ENCODE measurements around the gene CASS4. TPM values are rescaled to one million over a fixed set of nuclear protein-coding genes. Genes with fewer than 3 reads are reported as not detected.
A peak's percentile ranks its signal among the peaks of the same experiment; 100 is the strongest.

CASS4 gene
- total RNA-seq (10 to 100 TPM in 1 of 2 donors, 1 to 10 TPM in 1; 7.1 to 18.6 TPM), total RNA-seq (14.0 to 35.4 reads per million in 2 donors)

- Mint-ChIP-seq H3K27me3 (no peaks in the 10 kb centered on the region), H3K36me3 (ENCODE audit: low read depth) (peaks cover 4% of the 10 kb centered on the region), H3K4me3 (peak within 1 kb of the TSS; percentile 92), H3K4me1 (peaks cover 27% of the 10 kb centered on the region), H3K27ac (peak within 1 kb of the TSS; percentile 92)
- DNase-seq (no peak), ATAC-seq (peak; percentile 86)
- no peaks in the 10 kb centered on the region for H3K9me3 ChIP-seq (ENCODE audit: control insufficient read depth, low read length, poor library complexity, severe bottlenecking)
Measured at GRCh38 chr20:56411759-56412472, at the start of gene CASS4. Gene CASS4 (plus strand): TSS chr20:56412260. CDS start chr20:56412459, 199 bp downstream.

GRCh38 chr20:56362833-56363413, 49.1 kb upstream of the CASS4 start:
- H3K9me3 ChIP-seq (ENCODE audit: control insufficient read depth, low read length, poor library complexity, severe bottlenecking) = no peaks in the 10 kb centered on the region
- Mint-ChIP-seq H3K27ac (no peak overlapping the region), H3K36me3 (ENCODE audit: low read depth) (peaks cover 6% of the 10 kb centered on the region), H3K4me3 (no peak overlapping the region), H3K4me1 (peaks cover 18% of the 10 kb centered on the region), H3K27me3 (no peaks in the 10 kb centered on the region)
- ATAC-seq = no peak
- no peak for DNase-seq

GRCh38 chr20:56363491-56363890, 48.6 kb upstream of the CASS4 start:
- Mint-ChIP-seq H3K4me1 (peaks cover 16% of the 10 kb centered on the region), H3K27me3 (no peaks in the 10 kb centered on the region), H3K4me3 (no peak overlapping the region), H3K27ac (no peak overlapping the region), H3K36me3 (ENCODE audit: low read depth) (peaks cover 6% of the 10 kb centered on the region)
- no peak for ATAC-seq
- DNase-seq = no peak
- no peaks in the 10 kb centered on the region for H3K9me3 ChIP-seq (ENCODE audit: control insufficient read depth, low read length, poor library complexity, severe bottlenecking)

- H3K4me3 Mint-ChIP-seq = no peak overlapping the region
- H3K27me3 Mint-ChIP-seq = no peaks in the 10 kb centered on the region
- peaks cover 8% of the 10 kb centered on the region for H3K4me1 Mint-ChIP-seq
- no peak for DNase-seq
- no peak for ATAC-seq
- H3K36me3 Mint-ChIP-seq (ENCODE audit: low read depth) = peaks cover 2% of the 10 kb centered on the region
- no peak overlapping the region for H3K27ac Mint-ChIP-seq
- H3K9me3 ChIP-seq (ENCODE audit: control insufficient read depth, low read length, poor library complexity, severe bottlenecking) = no peaks in the 10 kb centered on the region
Measured at GRCh38 chr20:56368351-56369134, 43.5 kb upstream of the CASS4 start.

- Mint-ChIP-seq H3K4me3 (no peak overlapping the region), H3K4me1 (peaks cover 8% of the 10 kb centered on the region), H3K36me3 (ENCODE audit: low read depth) (peaks cover 2% of the 10 kb centered on the region), H3K27me3 (no peaks in the 10 kb centered on the region), H3K27ac (no peak overlapping the region)
- no peak for DNase-seq
- no peaks in the 10 kb centered on the region for H3K9me3 ChIP-seq (ENCODE audit: control insufficient read depth, low read length, poor library complexity, severe bottlenecking)
- no peak for ATAC-seq
Measured at GRCh38 chr20:56369179-56369578, 42.9 kb upstream of the CASS4 start.

GRCh38 chr20:56371977-56372376, 40.1 kb upstream of the CASS4 start:
- no peaks in the 10 kb centered on the region for H3K36me3 Mint-ChIP-seq (ENCODE audit: low read depth)
- no peaks in the 10 kb centered on the region for H3K27me3 Mint-ChIP-seq
- no peaks in the 10 kb centered on the region for H3K9me3 ChIP-seq (ENCODE audit: control insufficient read depth, low read length, poor library complexity, severe bottlenecking)
- H3K4me3 Mint-ChIP-seq = no peak overlapping the region
- peak overlapping the region; percentile 72 for H3K27ac Mint-ChIP-seq
- H3K4me1 Mint-ChIP-seq = peaks cover 12% of the 10 kb centered on the region
- ATAC-seq (no peak), DNase-seq (no peak)

- H3K27ac Mint-ChIP-seq = peak overlapping the region; percentile 72
- ATAC-seq (no peak), DNase-seq (no peak)
- no peaks in the 10 kb centered on the region for H3K36me3 Mint-ChIP-seq (ENCODE audit: low read depth)
- H3K4me3 Mint-ChIP-seq = no peak overlapping the region
- H3K27me3 Mint-ChIP-seq = no peaks in the 10 kb centered on the region
- H3K9me3 ChIP-seq (ENCODE audit: control insufficient read depth, low read length, poor library complexity, severe bottlenecking) = no peaks in the 10 kb centered on the region
- H3K4me1 Mint-ChIP-seq = peaks cover 12% of the 10 kb centered on the region
Measured at GRCh38 chr20:56372850-56373249, 39.2 kb upstream of the CASS4 start.

GRCh38 chr20:56373942-56374341, 38.1 kb upstream of the CASS4 start:
- H3K4me1 Mint-ChIP-seq = peaks cover 12% of the 10 kb centered on the region
- no peaks in the 10 kb centered on the region for H3K36me3 Mint-ChIP-seq (ENCODE audit: low read depth)
- peak overlapping the region; percentile 72 for H3K27ac Mint-ChIP-seq
- ATAC-seq (peak; percentile 54), DNase-seq (no peak)
- H3K27me3 Mint-ChIP-seq = no peaks in the 10 kb centered on the region
- H3K9me3 ChIP-seq (ENCODE audit: control insufficient read depth, low read length, poor library complexity, severe bottlenecking) = no peaks in the 10 kb centered on the region
- no peak overlapping the region for H3K4me3 Mint-ChIP-seq

- peaks cover 10% of the 10 kb centered on the region for H3K4me1 Mint-ChIP-seq
- no peaks in the 10 kb centered on the region for H3K36me3 Mint-ChIP-seq (ENCODE audit: low read depth)
- ATAC-seq (no peak), DNase-seq (no peak)
- H3K9me3 ChIP-seq (ENCODE audit: control insufficient read depth, low read length, poor library complexity, severe bottlenecking) = no peaks in the 10 kb centered on the region
- H3K4me3 Mint-ChIP-seq = no peak overlapping the region
- peak overlapping the region; percentile 72 for H3K27ac Mint-ChIP-seq
- no peaks in the 10 kb centered on the region for H3K27me3 Mint-ChIP-seq
Measured at GRCh38 chr20:56376331-56376730, 35.7 kb upstream of the CASS4 start.

GRCh38 chr20:56378386-56378785, 33.7 kb upstream of the CASS4 start:
- H3K9me3 ChIP-seq (ENCODE audit: control insufficient read depth, low read length, poor library complexity, severe bottlenecking) = no peaks in the 10 kb centered on the region
- H3K4me3 Mint-ChIP-seq = no peak overlapping the region
- DNase-seq = no peak
- ATAC-seq = no peak
- no peaks in the 10 kb centered on the region for H3K36me3 Mint-ChIP-seq (ENCODE audit: low read depth)
- no peak overlapping the region for H3K27ac Mint-ChIP-seq
- peaks cover 8% of the 10 kb centered on the region for H3K4me1 Mint-ChIP-seq
- H3K27me3 Mint-ChIP-seq = no peaks in the 10 kb centered on the region

- Mint-ChIP-seq H3K4me3 (no peak overlapping the region), H3K36me3 (ENCODE audit: low read depth) (peaks cover 3% of the 10 kb centered on the region), H3K27ac (no peak overlapping the region), H3K27me3 (no peaks in the 10 kb centered on the region), H3K4me1 (peaks cover 8% of the 10 kb centered on the region)
- ATAC-seq (no peak), DNase-seq (no peak)
- H3K9me3 ChIP-seq (ENCODE audit: control insufficient read depth, low read length, poor library complexity, severe bottlenecking) = no peaks in the 10 kb centered on the region
Measured at GRCh38 chr20:56380375-56380774, 31.7 kb upstream of the CASS4 start.

- no peak for ATAC-seq
Measured at GRCh38 chr20:56381501-56381900, 30.6 kb upstream of the CASS4 start.

GRCh38 chr20:56382696-56383095, 29.4 kb upstream of the CASS4 start:
- no peaks in the 10 kb centered on the region for H3K9me3 ChIP-seq (ENCODE audit: control insufficient read depth, low read length, poor library complexity, severe bottlenecking)
- ATAC-seq (no peak), DNase-seq (no peak)
- Mint-ChIP-seq H3K27ac (no peak overlapping the region), H3K4me3 (no peak overlapping the region), H3K27me3 (no peaks in the 10 kb centered on the region), H3K36me3 (ENCODE audit: low read depth) (peaks cover 3% of the 10 kb centered on the region), H3K4me1 (peaks cover 4% of the 10 kb centered on the region)

More at GRCh38 chr20:56381501-56381900, 30.6 kb upstream of the CASS4 start:
- DNase-seq = no peak
- Mint-ChIP-seq H3K27ac (no peak overlapping the region), H3K4me3 (no peak overlapping the region), H3K27me3 (no peaks in the 10 kb centered on the region), H3K4me1 (peaks cover 4% of the 10 kb centered on the region), H3K36me3 (ENCODE audit: low read depth) (peaks cover 3% of the 10 kb centered on the region)
- H3K9me3 ChIP-seq (ENCODE audit: control insufficient read depth, low read length, poor library complexity, severe bottlenecking) = no peaks in the 10 kb centered on the region

All from T-helper 17 cell (primary cell).